ENCODE measurements around the gene ZCWPW1.

Gene ZCWPW1

DNA sequence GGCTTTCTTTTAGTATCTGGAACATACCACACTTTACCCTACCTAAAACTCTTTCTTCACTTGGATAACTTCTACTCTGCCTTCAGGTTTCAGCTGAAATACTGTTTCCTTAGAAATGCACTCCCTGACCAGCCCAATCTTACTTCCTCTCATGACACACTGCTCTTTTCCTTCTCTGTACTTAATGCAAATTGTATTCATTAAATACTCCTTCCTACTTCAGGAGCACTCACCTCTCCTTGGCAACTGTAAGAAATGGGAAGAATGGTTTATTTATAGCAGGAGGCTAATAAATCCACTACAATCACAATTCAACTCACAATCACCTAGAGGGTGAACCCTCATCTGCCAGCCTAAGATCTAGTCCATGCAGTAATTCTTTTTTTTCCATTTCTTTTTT lies 15.2 kb downstream of the ZCWPW1 start:
- no peak for ATAC-seq

DNA sequence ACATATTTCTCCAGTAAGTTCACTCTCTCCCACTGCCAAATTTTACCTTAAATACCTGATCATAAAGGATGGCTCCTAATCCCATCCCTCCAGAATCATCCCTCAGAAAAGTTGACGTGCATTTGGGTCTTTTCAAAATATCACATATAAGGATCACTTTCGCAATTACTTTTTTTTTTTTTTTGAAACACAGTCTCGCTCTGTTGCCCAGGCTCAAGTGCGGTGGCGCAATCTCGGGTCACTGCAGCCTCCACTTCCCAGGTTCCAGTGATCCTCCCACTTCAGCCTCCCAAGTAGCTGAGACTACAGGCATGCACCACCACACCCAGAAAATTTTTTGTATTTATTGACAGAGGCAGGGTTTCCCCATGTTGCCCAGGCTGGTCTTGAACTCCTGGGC lies 17.4 kb downstream of the ZCWPW1 start:
- TF ChIP-seq ZNF565 (CRISPR knock-in tag; conservative IDR thresholded peaks at IDR 0.05; ENCODE audit: low read depth) (no peak), ZFP30 (CRISPR knock-in tag; IDR thresholded peaks at IDR 0.05) (no peak), ARNTL (CRISPR knock-in tag; IDR thresholded peaks at IDR 0.05; ENCODE audit: borderline replicate concordance, low read depth) (no peak), TCF4 (CRISPR knock-in tag; IDR thresholded peaks at IDR 0.05; ENCODE audit: borderline replicate concordance) (no peak), TOX (CRISPR knock-in tag; IDR thresholded peaks at IDR 0.05; ENCODE audit: borderline replicate concordance) (no peak), ZNF8 (CRISPR knock-in tag; IDR thresholded peaks at IDR 0.05) (no peak), CSRNP3 (CRISPR knock-in tag; IDR thresholded peaks at IDR 0.05) (no peak), ZC3H10 (CRISPR knock-in tag; IDR thresholded peaks at IDR 0.05) (no peak), SNAI2 (CRISPR knock-in tag; IDR thresholded peaks at IDR 0.05) (no peak), ZNF70 (CRISPR knock-in tag; IDR thresholded peaks at IDR 0.05) (no peak), CSDC2 (CRISPR knock-in tag; IDR thresholded peaks at IDR 0.05) (no peak), TSHZ2 (CRISPR knock-in tag; IDR thresholded peaks at IDR 0.05) (no peak), GLIS3 (CRISPR knock-in tag; IDR thresholded peaks at IDR 0.05) (no peak)
- TF ChIP-seq, protein P1, sequence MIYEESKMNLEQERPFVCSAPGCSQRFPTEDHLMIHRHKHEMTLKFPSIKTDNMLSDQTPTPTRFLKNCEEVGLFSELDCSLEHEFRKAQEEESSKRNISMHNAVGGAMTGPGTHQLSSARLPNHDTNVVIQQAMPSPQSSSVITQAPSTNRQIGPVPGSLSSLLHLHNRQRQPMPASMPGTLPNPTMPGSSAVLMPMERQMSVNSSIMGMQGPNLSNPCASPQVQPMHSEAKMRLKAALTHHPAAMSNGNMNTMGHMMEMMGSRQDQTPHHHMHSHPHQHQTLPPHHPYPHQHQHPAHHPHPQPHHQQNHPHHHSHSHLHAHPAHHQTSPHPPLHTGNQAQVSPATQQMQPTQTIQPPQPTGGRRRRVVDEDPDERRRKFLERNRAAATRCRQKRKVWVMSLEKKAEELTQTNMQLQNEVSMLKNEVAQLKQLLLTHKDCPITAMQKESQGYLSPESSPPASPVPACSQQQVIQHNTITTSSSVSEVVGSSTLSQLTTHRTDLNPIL (CRISPR knock-in tag; IDR thresholded peaks at IDR 0.05; ENCODE audit: low read depth): no peak
- TF ChIP-seq, protein P2, sequence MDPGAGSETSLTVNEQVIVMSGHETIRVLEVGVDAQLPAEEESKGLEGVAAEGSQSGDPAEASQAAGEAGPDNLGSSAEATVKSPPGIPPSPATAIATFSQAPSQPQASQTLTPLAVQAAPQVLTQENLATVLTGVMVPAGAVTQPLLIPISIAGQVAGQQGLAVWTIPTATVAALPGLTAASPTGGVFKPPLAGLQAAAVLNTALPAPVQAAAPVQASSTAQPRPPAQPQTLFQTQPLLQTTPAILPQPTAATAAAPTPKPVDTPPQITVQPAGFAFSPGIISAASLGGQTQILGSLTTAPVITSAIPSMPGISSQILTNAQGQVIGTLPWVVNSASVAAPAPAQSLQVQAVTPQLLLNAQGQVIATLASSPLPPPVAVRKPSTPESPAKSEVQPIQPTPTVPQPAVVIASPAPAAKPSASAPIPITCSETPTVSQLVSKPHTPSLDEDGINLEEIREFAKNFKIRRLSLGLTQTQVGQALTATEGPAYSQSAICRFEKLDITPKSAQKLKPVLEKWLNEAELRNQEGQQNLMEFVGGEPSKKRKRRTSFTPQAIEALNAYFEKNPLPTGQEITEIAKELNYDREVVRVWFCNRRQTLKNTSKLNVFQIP (CRISPR knock-in tag; IDR thresholded peaks at IDR 0.05; ENCODE audit: borderline replicate concordance, low read depth): no peak
- TF ChIP-seq, protein P3, sequence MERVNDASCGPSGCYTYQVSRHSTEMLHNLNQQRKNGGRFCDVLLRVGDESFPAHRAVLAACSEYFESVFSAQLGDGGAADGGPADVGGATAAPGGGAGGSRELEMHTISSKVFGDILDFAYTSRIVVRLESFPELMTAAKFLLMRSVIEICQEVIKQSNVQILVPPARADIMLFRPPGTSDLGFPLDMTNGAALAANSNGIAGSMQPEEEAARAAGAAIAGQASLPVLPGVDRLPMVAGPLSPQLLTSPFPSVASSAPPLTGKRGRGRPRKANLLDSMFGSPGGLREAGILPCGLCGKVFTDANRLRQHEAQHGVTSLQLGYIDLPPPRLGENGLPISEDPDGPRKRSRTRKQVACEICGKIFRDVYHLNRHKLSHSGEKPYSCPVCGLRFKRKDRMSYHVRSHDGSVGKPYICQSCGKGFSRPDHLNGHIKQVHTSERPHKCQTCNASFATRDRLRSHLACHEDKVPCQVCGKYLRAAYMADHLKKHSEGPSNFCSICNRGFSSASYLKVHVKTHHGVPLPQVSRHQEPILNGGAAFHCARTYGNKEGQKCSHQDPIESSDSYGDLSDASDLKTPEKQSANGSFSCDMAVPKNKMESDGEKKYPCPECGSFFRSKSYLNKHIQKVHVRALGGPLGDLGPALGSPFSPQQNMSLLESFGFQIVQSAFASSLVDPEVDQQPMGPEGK (CRISPR knock-in tag; IDR thresholded peaks at IDR 0.05; ENCODE audit: borderline replicate concordance): no peak
- ATAC-seq: no peak

More for the DNA sequence above, 15.2 kb downstream of the ZCWPW1 start:
- TF ChIP-seq, protein P1 (CRISPR knock-in tag; IDR thresholded peaks at IDR 0.05; ENCODE audit: low read depth): no peak

GRCh38 chr7:100407285-100408180 lies 21.0 kb downstream of the ZCWPW1 start:
- ATAC-seq: peak; percentile 97
- TF ChIP-seq ARNTL (CRISPR knock-in tag; IDR thresholded peaks at IDR 0.05; ENCODE audit: borderline replicate concordance, low read depth): no peak
- TF ChIP-seq TSHZ2 (CRISPR knock-in tag; IDR thresholded peaks at IDR 0.05): no peak
- TF ChIP-seq, protein P1 (CRISPR knock-in tag; IDR thresholded peaks at IDR 0.05; ENCODE audit: low read depth): no peak
- no peak for TF ChIP-seq ZFP30 (CRISPR knock-in tag; IDR thresholded peaks at IDR 0.05)
- TF ChIP-seq BACH2 (CRISPR knock-in tag; IDR thresholded peaks at IDR 0.05; ENCODE audit: borderline replicate concordance): no peak
- no peak for TF ChIP-seq ISL1 (CRISPR knock-in tag; IDR thresholded peaks at IDR 0.05)
- no peak for TF ChIP-seq GLIS3 (CRISPR knock-in tag; IDR thresholded peaks at IDR 0.05)
- no peak for TF ChIP-seq ZNF8 (CRISPR knock-in tag; IDR thresholded peaks at IDR 0.05)
